IMR-90 (cell line): Measurements from ENCODE around the gene RHOT1. TPM values are rescaled to one million over a fixed set of nuclear protein-coding genes. Genes with fewer than 3 reads are reported as not detected.

Experiments used
- ATAC-seq: fragments of 200-7000 bp; cut with Tn5 transposase; 2 replicates; pipeline ENCODE4 v1.9.1; 2020; ENCODE audit warnings: low read depth, mild to moderate bottlenecking, moderate library complexity
- BruUV-seq: library from RNA; stranded (reverse); fragments of 400-500 nt; replicated peaks from 2 replicates; lab custom pipeline; 2021; lab: Mats Ljungman, UMichigan
- CTCF ChIA-PET: fragments of 300-600 bp; formaldehyde crosslinking; extraction: SDS; loops from one replicate; lab custom pipeline; 2021; ENCODE audit warnings: antibody characterized with exemption; lab: Yijun Ruan, JAX
- POLR2A ChIA-PET: fragments of 300-600 bp; sonication (Branson Sonifier 250); formaldehyde crosslinking; loops from one replicate; lab custom pipeline; 2022; ENCODE audit warnings: antibody characterized with exemption; ENCODE audit not compliant: unreplicated experiment; lab: Charles Lee
- DNase-seq: peaks from one replicate; pipeline ENCODE4 v3.0.0; 2013
- H2AFZ ChIP-seq: replicated peaks from 2 replicates; pipeline ENCODE3; 2013; ENCODE audit warnings: low read length, mild to moderate bottlenecking; ENCODE audit not compliant: poor library complexity
- H2AK5ac ChIP-seq: 2 replicates; pipeline ENCODE4 v1.6.1; 2013; ENCODE audit warnings: low read depth, low read length, inconsistent platforms
- H2AK9ac ChIP-seq: replicated peaks from 2 replicates; pipeline ENCODE3; 2013; ENCODE audit warnings: mild to moderate bottlenecking, low read depth, low read length, moderate library complexity; ENCODE audit not compliant: poor library complexity
- H2BK120ac ChIP-seq: 2 replicates; pipeline ENCODE4 v1.6.1; 2013; ENCODE audit warnings: low read depth, low read length, inconsistent platforms
- H2BK15ac ChIP-seq: 3 replicates; pipeline ENCODE4 v1.6.1; 2013; ENCODE audit warnings: low read depth, low read length, inconsistent platforms
- H2BK20ac ChIP-seq: 2 replicates; pipeline ENCODE4 v1.6.1; 2013; ENCODE audit warnings: low read depth, mild to moderate bottlenecking, inconsistent platforms, low read length, moderate library complexity
- H2BK5ac ChIP-seq: 2 replicates; pipeline ENCODE4 v1.6.1; 2013; ENCODE audit warnings: mild to moderate bottlenecking, low read depth, low read length, inconsistent platforms; ENCODE audit not compliant: poor library complexity, severe bottlenecking
- H3K14ac ChIP-seq: replicated peaks from 2 replicates; pipeline ENCODE4 v1.6.1; 2013; ENCODE audit warnings: low read depth, low read length, inconsistent platforms
- H3K18ac ChIP-seq: 2 replicates; pipeline ENCODE4 v1.6.1; 2013; ENCODE audit warnings: low read depth, low read length, control low read depth
- H3K23ac ChIP-seq: 2 replicates; pipeline ENCODE4 v1.6.1; 2013; ENCODE audit warnings: low read depth, low read length, inconsistent platforms
- H3K27ac ChIP-seq: 2 replicates; pipeline ENCODE4 v1.5.1; 2013; ENCODE audit warnings: mild to moderate bottlenecking, control low read depth, low read length; ENCODE audit not compliant: insufficient read depth
- H3K27me3 ChIP-seq: 2 replicates; pipeline ENCODE4 v1.6.1; 2013; ENCODE audit warnings: low read length; ENCODE audit not compliant: control insufficient read depth, insufficient read depth
- H3K36me3 ChIP-seq: 2 replicates; pipeline ENCODE4 v1.6.1; 2013; ENCODE audit warnings: low read length, mixed read lengths; ENCODE audit not compliant: control insufficient read depth, insufficient read depth
- H3K4ac ChIP-seq: 2 replicates; pipeline ENCODE4 v1.6.1; 2013; ENCODE audit warnings: low read depth, low read length, inconsistent platforms
- H3K4me1 ChIP-seq: 2 replicates; pipeline ENCODE4 v1.6.1; 2013; ENCODE audit warnings: low read length, mixed read lengths; ENCODE audit not compliant: control insufficient read depth, insufficient read depth
- H3K4me2 ChIP-seq: 2 replicates; pipeline ENCODE4 v1.6.1; 2013; ENCODE audit warnings: low read depth, mild to moderate bottlenecking, control low read depth, low read length, moderate library complexity
- H3K4me3 ChIP-seq: 2 replicates; pipeline ENCODE4 v1.5.1; 2013; ENCODE audit warnings: low read depth, mild to moderate bottlenecking, control low read depth, low read length, moderate library complexity; ENCODE audit not compliant: insufficient read depth
- H3K56ac ChIP-seq: 2 replicates; pipeline ENCODE4 v1.6.1; 2013; ENCODE audit warnings: low read length, inconsistent platforms; ENCODE audit not compliant: insufficient read depth; ENCODE audit errors: extremely low read depth
- H3K79me1 ChIP-seq, 2 experiments: 2 replicates each; pipeline ENCODE4 v1.6.1; 2013; ENCODE audit warnings: low read length in 2 of 2, inconsistent platforms in 1 of 2, low read depth in 1 of 2
- H3K9ac ChIP-seq: 2 replicates; pipeline ENCODE4 v1.6.1; 2013; ENCODE audit warnings: low read depth, low read length, control low read depth
- H3K9me1 ChIP-seq: 2 replicates; pipeline ENCODE4 v1.6.1; 2013; ENCODE audit warnings: low read length, inconsistent platforms; ENCODE audit not compliant: insufficient read depth
- H3K9me3 ChIP-seq: 2 replicates; pipeline ENCODE4 v1.6.1; 2013; ENCODE audit warnings: low read length; ENCODE audit not compliant: control insufficient read depth, insufficient read depth
- H4K20me1 ChIP-seq: 2 replicates; pipeline ENCODE4 v1.6.1; 2013; ENCODE audit warnings: low read length, inconsistent platforms; ENCODE audit not compliant: insufficient read depth
- H4K5ac ChIP-seq: 2 replicates; pipeline ENCODE4 v1.6.1; 2013; ENCODE audit warnings: mild to moderate bottlenecking, low read depth, low read length, control low read depth
- H4K8ac ChIP-seq, 2 experiments: 2 replicates each; pipeline ENCODE4 v1.6.1; 2013; ENCODE audit warnings: low read depth in 2 of 2, low read length in 2 of 2, control low read depth in 1 of 2, inconsistent platforms in 1 of 2
- H4K91ac ChIP-seq: 2 replicates; pipeline ENCODE4 v1.6.1; 2013; ENCODE audit warnings: low read depth, low read length, inconsistent platforms; ENCODE audit not compliant: insufficient read depth
- BHLHE40 ChIP-seq: fragments of 150-350 bp; IDR thresholded peaks from 2 replicates; pipeline ENCODE4 v1.6.1; 2016; ENCODE audit warnings: mild to moderate bottlenecking, low read depth, low read length
- MAFK ChIP-seq: IDR thresholded peaks from 2 replicates; pipeline ENCODE4 v1.6.1; 2012; ENCODE audit warnings: low read depth, low read length, improper control_type of control experiment
- MXI1 ChIP-seq: IDR thresholded peaks from 2 replicates; pipeline ENCODE4 v1.6.1; 2012; ENCODE audit warnings: low read depth, mild to moderate bottlenecking, low read length, moderate library complexity, borderline replicate concordance
- NFE2L2 ChIP-seq: fragments of 150-350 bp; IDR thresholded peaks from 2 replicates; pipeline ENCODE4 v1.6.1; 2016; ENCODE audit warnings: low read depth, mild to moderate bottlenecking, low read length
- RCOR1 ChIP-seq: IDR thresholded peaks from 2 replicates; pipeline ENCODE4 v1.6.1; 2012; ENCODE audit warnings: mild to moderate bottlenecking, low read length, improper control_type of control experiment; ENCODE audit not compliant: insufficient replicate concordance
- WGBS, 2 experiments: methylation state at CpG; one replicate each; pipeline versions ENCODE4 v1.1.5 to v1.1.7; 2013; ENCODE audit warnings: missing lambda C conversion rate in 2 of 2; ENCODE audit not compliant: insufficient read length in 1 of 2; ENCODE audit errors: extremely low coverage in 2 of 2; 5-methylcytosine and 5-hydroxymethylcytosine counted together
- dilution Hi-C: fragments of 300-500 bp; cut with HindIII; formaldehyde crosslinking; loops from one replicate; pipeline ENCODE4 v1.14.3; 2018; ENCODE audit warnings: low sequenced_read_pairs; ENCODE audit not compliant: unreplicated experiment
- in situ Hi-C: fragments of 300-500 bp; cut with MboI; formaldehyde crosslinking; loops from 3 replicates; pipeline ENCODE4 v1.14.3; 2019; ENCODE audit warnings: low sequenced_read_pairs, inconsistent platforms, mixed read lengths
- intact Hi-C: fragments of 100-400 bp; cut with micrococcal nuclease; formaldehyde crosslinking; loops from 2 replicates; pipeline ENCODE4 v1.10.0; 2022
- polyA plus RNA-seq, 3 experiments: library from polyadenylated mRNA; depleted of rRNA; stranded (reverse); fragments of >200 nt; gene quantifications; 2 replicates each; pipeline ENCODE4 v1.2.3, GENCODE V29; 2012; ENCODE audit warnings: low replicate concordance in 1 of 3
- total RNA-seq: library from RNA; depleted of rRNA; stranded (reverse); fragments of >200 nt; gene quantifications from 2 replicates; pipeline ENCODE4 v1.2.3, GENCODE V29; 2012

RHOT1 gene
- total and polyA plus RNA-seq, 2 of the 4 experiments (the other 2 are of a cell fraction), result 27.4 to 27.6 TPM

DNA sequence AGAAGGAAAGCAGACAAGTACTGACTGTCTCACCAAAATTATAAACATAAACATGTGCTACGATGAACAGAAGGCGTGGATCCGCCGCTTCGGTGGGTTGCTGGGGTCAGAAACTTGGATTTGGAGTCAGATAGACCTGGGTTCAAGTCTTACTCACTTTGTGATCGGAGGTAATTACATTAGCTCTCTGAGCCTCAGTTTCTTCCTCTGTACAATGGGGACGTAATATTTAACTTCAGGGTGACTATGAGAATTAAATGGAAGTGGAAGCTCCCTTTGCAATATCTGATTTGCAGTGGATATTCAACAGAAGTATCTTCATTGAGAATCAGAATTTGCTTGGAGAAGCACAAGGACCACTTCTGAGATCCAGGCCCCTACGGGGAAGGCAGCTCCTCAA, 129.5 kb downstream of the RHOT1 start:
- H3K4me1 ChIP-seq, result peaks cover 7% of the 10 kb centered on the region
- peaks cover 13% of the 10 kb centered on the region for H3K9me1 ChIP-seq
- H2AFZ ChIP-seq, result no peak overlapping the region
- no peak for DNase-seq
- H2BK15ac ChIP-seq, result no peak overlapping the region
- BruUV-seq, result no TSS peak
- H3K4me2 ChIP-seq, result no peak overlapping the region
- no peaks in the 10 kb centered on the region for H3K36me3 ChIP-seq
- H3K23ac ChIP-seq, result no peak overlapping the region
- no peaks in the 10 kb centered on the region for H3K79me1 ChIP-seq
- ATAC-seq, result no peak
- H3K4me3 ChIP-seq, result no peak overlapping the region
- H3K27ac ChIP-seq, result no peak overlapping the region
- H4K8ac ChIP-seq, result no peak overlapping the region
- ChIA-PET CTCF (interaction anchor here (0.8 kb wide), 1 partner anchor 21 kb away, joined by 3 read pairs; no protein-coding TSS in a partner anchor), POLR2A (interaction anchor here (0.6 kb wide), 1 partner anchor 137 kb away, joined by 7 read pairs; no protein-coding TSS in a partner anchor)
- peaks cover 3% of the 10 kb centered on the region for H4K20me1 ChIP-seq
- no peak overlapping the region for H3K4ac ChIP-seq
- no peaks in the 10 kb centered on the region for H3K9me3 ChIP-seq
- in situ Hi-C loops, result no loop called here
- intact Hi-C loops, result no loop called here
- no peak overlapping the region for H3K9ac ChIP-seq
- H3K27me3 ChIP-seq, result peaks cover 44% of the 10 kb centered on the region
- H4K91ac ChIP-seq, result no peak overlapping the region
- H3K56ac ChIP-seq, result no peak overlapping the region
- no peak overlapping the region for H2BK120ac ChIP-seq
- dilution Hi-C loops, result no loop called here
- H2BK20ac ChIP-seq, result no peak overlapping the region
- H3K18ac ChIP-seq, result no peak overlapping the region
- WGBS, 2 experiments, result 60% methylated on average over 1 of the region's 8 CpGs; no CpG with 5 or more reads in 1 of the 2 experiments
- H2BK5ac ChIP-seq, result no peak overlapping the region
- H3K14ac ChIP-seq, result no peak overlapping the region
- no peak overlapping the region for H4K5ac ChIP-seq
- no peak overlapping the region for H2AK5ac ChIP-seq
- TF ChIP-seq BHLHE40, result no peak
- TF ChIP-seq MAFK, result no peak
- TF ChIP-seq RCOR1, result no peak
- no peak for TF ChIP-seq MXI1
- no peak for TF ChIP-seq NFE2L2
- no peak overlapping the region for H2AK9ac ChIP-seq
